ENCODE results near the gene PLCB4.

DNA sequence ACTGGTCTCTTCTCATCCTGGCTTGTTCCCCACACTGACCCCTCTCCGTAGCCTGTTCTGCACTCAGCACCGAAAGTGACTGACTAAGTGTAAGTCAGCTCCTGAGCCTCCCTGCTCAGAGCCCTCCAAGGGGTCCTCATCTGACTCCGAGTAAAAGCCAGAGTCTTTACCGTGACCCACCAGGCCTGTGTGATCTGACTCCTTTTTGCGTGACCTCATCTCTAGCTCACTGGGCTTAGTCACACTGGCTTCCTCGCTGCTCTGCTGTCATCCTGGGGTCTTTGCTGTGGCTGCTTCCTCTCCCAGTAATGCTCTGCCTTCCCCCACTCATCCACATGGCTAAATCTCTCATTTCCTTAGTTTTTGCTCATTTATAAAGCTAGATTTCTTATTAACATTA is 116.6 kb downstream of the PLCB4 start:
- TF ChIP-seq, protein P1, sequence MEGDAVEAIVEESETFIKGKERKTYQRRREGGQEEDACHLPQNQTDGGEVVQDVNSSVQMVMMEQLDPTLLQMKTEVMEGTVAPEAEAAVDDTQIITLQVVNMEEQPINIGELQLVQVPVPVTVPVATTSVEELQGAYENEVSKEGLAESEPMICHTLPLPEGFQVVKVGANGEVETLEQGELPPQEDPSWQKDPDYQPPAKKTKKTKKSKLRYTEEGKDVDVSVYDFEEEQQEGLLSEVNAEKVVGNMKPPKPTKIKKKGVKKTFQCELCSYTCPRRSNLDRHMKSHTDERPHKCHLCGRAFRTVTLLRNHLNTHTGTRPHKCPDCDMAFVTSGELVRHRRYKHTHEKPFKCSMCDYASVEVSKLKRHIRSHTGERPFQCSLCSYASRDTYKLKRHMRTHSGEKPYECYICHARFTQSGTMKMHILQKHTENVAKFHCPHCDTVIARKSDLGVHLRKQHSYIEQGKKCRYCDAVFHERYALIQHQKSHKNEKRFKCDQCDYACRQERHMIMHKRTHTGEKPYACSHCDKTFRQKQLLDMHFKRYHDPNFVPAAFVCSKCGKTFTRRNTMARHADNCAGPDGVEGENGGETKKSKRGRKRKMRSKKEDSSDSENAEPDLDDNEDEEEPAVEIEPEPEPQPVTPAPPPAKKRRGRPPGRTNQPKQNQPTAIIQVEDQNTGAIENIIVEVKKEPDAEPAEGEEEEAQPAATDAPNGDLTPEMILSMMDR (optimal IDR thresholded peaks at IDR 0.05 in 1 of 3, IDR thresholded peaks at IDR 0.05 in 1 of 3, conservative IDR thresholded peaks at IDR 0.05 in 1 of 3; ENCODE audit: extremely low read depth in 1 of 3, insufficient read depth in 2 of 3, low read length in 3 of 3) = no peak
- no peak for TF ChIP-seq EZH2 (IDR thresholded peaks at IDR 0.05; ENCODE audit: low read length)
